ENCODE results near the gene BFSP1.

DNA sequence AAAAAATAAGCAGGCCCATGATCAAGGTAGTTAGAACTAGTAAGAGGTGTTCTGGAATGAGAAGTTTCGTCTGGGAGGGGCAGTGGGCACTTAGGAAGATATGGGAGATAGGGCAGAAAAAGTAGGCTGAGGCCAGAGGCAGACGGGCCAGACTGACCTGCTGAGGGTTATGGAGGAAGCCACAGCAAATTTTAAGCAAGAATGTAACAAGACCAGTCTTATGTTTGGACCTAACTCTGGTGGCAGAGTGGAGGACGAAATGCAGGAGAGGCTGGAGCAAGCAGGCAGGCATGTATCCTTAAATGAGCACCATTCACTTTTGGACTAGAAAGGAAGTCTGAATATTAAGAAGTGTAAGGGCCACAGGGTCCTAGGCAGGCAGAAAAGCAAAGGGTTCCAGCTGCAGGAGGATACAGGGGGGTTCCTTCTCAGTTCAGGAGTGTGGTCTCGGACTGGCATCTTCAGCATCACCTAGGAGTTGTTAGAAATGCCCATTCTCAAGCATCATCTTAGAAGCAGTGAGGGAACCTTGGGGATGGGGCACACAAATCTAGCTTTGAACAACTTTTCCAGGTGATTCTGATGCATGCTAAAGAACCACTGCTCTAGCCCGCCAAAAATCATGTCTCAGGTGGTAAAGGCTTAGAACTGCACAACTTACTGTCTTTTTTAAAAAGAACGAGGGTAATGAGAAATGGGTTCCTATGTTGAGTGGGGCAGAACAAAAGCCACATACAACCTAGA is 37.0 kb upstream of the BFSP1 start:
- TF ChIP-seq, protein P1, sequence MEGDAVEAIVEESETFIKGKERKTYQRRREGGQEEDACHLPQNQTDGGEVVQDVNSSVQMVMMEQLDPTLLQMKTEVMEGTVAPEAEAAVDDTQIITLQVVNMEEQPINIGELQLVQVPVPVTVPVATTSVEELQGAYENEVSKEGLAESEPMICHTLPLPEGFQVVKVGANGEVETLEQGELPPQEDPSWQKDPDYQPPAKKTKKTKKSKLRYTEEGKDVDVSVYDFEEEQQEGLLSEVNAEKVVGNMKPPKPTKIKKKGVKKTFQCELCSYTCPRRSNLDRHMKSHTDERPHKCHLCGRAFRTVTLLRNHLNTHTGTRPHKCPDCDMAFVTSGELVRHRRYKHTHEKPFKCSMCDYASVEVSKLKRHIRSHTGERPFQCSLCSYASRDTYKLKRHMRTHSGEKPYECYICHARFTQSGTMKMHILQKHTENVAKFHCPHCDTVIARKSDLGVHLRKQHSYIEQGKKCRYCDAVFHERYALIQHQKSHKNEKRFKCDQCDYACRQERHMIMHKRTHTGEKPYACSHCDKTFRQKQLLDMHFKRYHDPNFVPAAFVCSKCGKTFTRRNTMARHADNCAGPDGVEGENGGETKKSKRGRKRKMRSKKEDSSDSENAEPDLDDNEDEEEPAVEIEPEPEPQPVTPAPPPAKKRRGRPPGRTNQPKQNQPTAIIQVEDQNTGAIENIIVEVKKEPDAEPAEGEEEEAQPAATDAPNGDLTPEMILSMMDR (tag by site-specific recombination; IDR thresholded peaks at IDR 0.05): no peak
- TF ChIP-seq, protein P2, sequence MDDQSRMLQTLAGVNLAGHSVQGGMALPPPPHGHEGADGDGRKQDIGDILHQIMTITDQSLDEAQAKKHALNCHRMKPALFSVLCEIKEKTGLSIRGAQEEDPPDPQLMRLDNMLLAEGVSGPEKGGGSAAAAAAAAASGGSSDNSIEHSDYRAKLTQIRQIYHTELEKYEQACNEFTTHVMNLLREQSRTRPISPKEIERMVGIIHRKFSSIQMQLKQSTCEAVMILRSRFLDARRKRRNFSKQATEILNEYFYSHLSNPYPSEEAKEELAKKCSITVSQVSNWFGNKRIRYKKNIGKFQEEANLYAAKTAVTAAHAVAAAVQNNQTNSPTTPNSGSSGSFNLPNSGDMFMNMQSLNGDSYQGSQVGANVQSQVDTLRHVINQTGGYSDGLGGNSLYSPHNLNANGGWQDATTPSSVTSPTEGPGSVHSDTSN (CRISPR knock-in tag; IDR thresholded peaks at IDR 0.05): no peak
- no peak for TF ChIP-seq ZNF558 (tag by site-specific recombination; IDR thresholded peaks at IDR 0.05)
